Psoas muscle (tissue), 8 donors: Measurements from ENCODE around the gene FAM9C. TPM values are rescaled to one million over a fixed set of nuclear protein-coding genes. Genes with fewer than 3 reads are reported as not detected.

Experiments
- ATAC-seq, 4 donors: fragments of 200-7000 bp; cut with Tn5 transposase; one replicate each; pipeline ENCODE4 v1.9.1; 2020; ENCODE audit warnings: moderate library complexity in 3 of 4, mild to moderate bottlenecking in 2 of 4
- DNase-seq, 2 donors: peaks; one replicate each; pipeline ENCODE4 v3.0.0-alpha.2; 2020
- H3K27ac ChIP-seq: fragments of 200-600 bp; one replicate; pipeline ENCODE4 v1.8.0; 2022
- H3K27me3 ChIP-seq, 3 donors: fragments of 200-600 bp in 1 of 3; one replicate each; pipeline versions ENCODE4 v1.6.1 to v1.8.0; 2013 to 2022; ENCODE audit warnings: low read length in 2 of 3, mild to moderate bottlenecking in 2 of 3, moderate library complexity in 1 of 3; ENCODE audit not compliant: insufficient read depth in 3 of 3
- H3K36me3 ChIP-seq, 2 donors: fragments of 200-600 bp in 1 of 2; one replicate each; pipeline versions ENCODE4 v1.6.1 to v1.8.0; 2013 to 2022; ENCODE audit warnings: low read depth in 1 of 2, mild to moderate bottlenecking in 1 of 2, moderate library complexity in 1 of 2; ENCODE audit not compliant: insufficient read depth in 1 of 2
- H3K4me1 ChIP-seq: fragments of 200-600 bp; one replicate; pipeline ENCODE4 v1.8.0; 2022
- H3K4me3 ChIP-seq: fragments of 200-600 bp; one replicate; pipeline ENCODE4 v1.8.0; 2022; ENCODE audit warnings: mild to moderate bottlenecking
- H3K9me3 ChIP-seq: fragments of 200-600 bp; one replicate; pipeline ENCODE4 v1.8.0; 2022
- WGBS, 3 donors: extraction: QIAGEN DNeasy Blood & Tissue Kit; methylation state at CpG; one replicate each; pipeline versions ENCODE4 v1.1.6 to v1.1.7; 2013; 5-methylcytosine and 5-hydroxymethylcytosine counted together
- intact Hi-C, 2 donors: fragments of 100-400 bp; cut with DNase I; formaldehyde crosslinking; loops; one replicate each; pipeline versions ENCODE4 v1.11.0 to v1.14.2; 2022
- polyA plus RNA-seq, 3 donors: library from polyadenylated mRNA; stranded (reverse); fragments of 200-250 nt; gene quantifications; one replicate each; pipeline ENCODE4 v1.2.3, GENCODE V29; 2013
- total RNA-seq, 4 donors: library from RNA; stranded (reverse); fragmentation: NEBNext Ultra II Directional in 2 of 4; extraction: Animal tissue kit (Norgen Biotek cat#: 25700) in 2 of 4; gene quantifications; one replicate each; pipeline versions ENCODE4 v1.2.1 to v1.2.4, GENCODE V29; 2021 to 2023
- TF ChIP-seq, protein P1 (sequence below): fragments of 200-600 bp; IDR thresholded peaks from one replicate; pipeline ENCODE4 v1.8.0; 2022; ENCODE audit warnings: antibody characterized with exemption
- donor health status: healthy with polysubstance abuse.
- donor health status: DM: no; HTN: no; CAD: no; lungs with moderate emphysema.
- donor health status: Bipolar disorder and iron deficiency.
- donor health status: healthy.
- donor health status: DM: yes; HTN: yes; CAD: no.
- donor health status: DM: no; HTN: no; CAD: no.
- donor health status: DM: no; HTN: no; CAD: no.
- donor health status: DM: yes; HTN: yes; CAD: no.

FAM9C gene
- total and polyA plus RNA-seq, 7 donors = 0.04 TPM; not detected in 6

DNA sequence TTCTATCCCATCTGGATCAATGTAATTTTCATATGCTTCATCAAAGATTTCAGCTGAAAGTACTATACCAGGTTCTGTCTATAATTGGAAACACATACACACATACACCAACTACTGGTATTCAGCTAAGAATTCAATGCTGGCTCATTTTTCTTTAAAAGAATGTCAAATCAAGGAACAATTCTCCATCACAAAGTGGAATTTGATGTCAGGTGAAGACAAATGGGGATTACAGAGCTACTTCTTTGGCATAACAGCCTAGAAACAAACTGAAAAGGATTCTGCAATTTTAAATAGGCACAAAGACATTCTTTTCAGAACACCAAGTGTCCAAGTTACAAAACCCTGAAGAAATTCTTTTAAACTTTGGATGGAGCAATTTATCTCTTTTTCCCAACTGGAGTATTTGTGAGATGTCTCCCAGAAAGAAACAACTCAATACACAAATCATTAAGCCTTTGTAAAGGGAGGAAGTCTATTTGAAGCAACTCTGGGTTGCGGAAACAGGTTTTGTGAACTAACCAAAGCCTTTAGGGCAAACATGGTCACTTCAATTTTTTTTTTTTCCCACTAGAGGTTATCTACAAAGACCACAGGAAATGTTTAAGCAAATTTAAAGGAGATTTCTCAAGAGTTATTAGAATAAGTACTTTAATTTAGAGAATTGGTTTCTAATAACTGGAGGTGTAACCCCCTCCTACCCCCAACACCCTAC is 1.9 kb upstream of the FAM9C start:
- no peaks in the 10 kb centered on the region for H3K27me3 ChIP-seq
- no peak for ATAC-seq
- TF ChIP-seq, protein P1, sequence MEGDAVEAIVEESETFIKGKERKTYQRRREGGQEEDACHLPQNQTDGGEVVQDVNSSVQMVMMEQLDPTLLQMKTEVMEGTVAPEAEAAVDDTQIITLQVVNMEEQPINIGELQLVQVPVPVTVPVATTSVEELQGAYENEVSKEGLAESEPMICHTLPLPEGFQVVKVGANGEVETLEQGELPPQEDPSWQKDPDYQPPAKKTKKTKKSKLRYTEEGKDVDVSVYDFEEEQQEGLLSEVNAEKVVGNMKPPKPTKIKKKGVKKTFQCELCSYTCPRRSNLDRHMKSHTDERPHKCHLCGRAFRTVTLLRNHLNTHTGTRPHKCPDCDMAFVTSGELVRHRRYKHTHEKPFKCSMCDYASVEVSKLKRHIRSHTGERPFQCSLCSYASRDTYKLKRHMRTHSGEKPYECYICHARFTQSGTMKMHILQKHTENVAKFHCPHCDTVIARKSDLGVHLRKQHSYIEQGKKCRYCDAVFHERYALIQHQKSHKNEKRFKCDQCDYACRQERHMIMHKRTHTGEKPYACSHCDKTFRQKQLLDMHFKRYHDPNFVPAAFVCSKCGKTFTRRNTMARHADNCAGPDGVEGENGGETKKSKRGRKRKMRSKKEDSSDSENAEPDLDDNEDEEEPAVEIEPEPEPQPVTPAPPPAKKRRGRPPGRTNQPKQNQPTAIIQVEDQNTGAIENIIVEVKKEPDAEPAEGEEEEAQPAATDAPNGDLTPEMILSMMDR = no peak
- no peak overlapping the region for H3K4me3 ChIP-seq
- no peaks in the 10 kb centered on the region for H3K36me3 ChIP-seq
- H3K4me1 ChIP-seq = no peaks in the 10 kb centered on the region
- intact Hi-C loops = loop anchor here in 1 of 2 donors (10.0 kb wide), 1 partner anchor 429 kb away; no protein-coding TSS in a partner anchor
- H3K27ac ChIP-seq = no peak overlapping the region
- 71 to 91% (median 85%) methylated on average over 1 of the region's 1 CpG for WGBS, 3 donors
- no peak for DNase-seq
- no peaks in the 10 kb centered on the region for H3K9me3 ChIP-seq

DNA sequence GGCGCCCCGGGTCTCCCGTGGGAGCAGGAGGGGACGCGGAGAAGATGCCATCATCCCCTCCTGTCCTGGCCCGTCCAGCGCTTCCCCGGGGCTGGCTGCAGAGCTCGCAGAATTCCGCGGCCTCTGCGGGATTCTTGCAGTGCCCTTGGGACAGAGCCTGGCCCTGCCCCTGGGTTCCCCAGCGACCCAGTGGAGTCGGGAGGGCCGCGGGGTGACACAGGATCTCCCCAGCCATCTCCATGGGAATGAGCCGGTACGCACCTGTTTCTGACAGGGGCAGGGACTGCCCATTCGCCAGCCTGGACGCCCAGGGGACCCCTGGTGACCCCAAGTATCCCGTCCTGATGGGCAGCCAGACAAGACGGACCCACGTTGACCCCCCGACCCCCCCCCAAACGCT is 482 bp downstream of the FAM9C start:
- DNase-seq (no peak), ATAC-seq (no peak)
- Histone ChIP-seq H3K4me3 (no peak overlapping the region), H3K27ac (no peak overlapping the region), H3K9me3 (no peaks in the 10 kb centered on the region), H3K27me3 (no peaks in the 10 kb centered on the region), H3K36me3 (no peaks in the 10 kb centered on the region), H3K4me1 (no peaks in the 10 kb centered on the region)
- TF ChIP-seq, protein P1 = no peak
- 79 to 91% (median 89%) methylated on average over 14 to 25 of the region's 25 CpGs for WGBS, 3 donors
- intact Hi-C loops = loop anchor here in 1 of 2 donors (10.0 kb wide), 1 partner anchor 431 kb away; no protein-coding TSS in a partner anchor

GRCh38 chrX:13043138-13043537 is 1.3 kb downstream of the FAM9C start:
- ATAC-seq (no peak), DNase-seq (no peak)
- Histone ChIP-seq H3K4me1 (no peaks in the 10 kb centered on the region), H3K27ac (no peak overlapping the region), H3K4me3 (no peak overlapping the region), H3K36me3 (no peaks in the 10 kb centered on the region), H3K27me3 (no peaks in the 10 kb centered on the region), H3K9me3 (no peaks in the 10 kb centered on the region)
- intact Hi-C loops = loop anchor here in 1 of 2 donors (10.0 kb wide), 1 partner anchor 432 kb away; no protein-coding TSS in a partner anchor
- WGBS, 3 donors = 59 to 63% (median 62%) methylated on average over 10 of the region's 10 CpGs
- TF ChIP-seq, protein P1 = no peak

- no peaks in the 10 kb centered on the region for H3K27me3 ChIP-seq
- 55 to 84% (median 81%) methylated on average over 3 of the region's 3 CpGs for WGBS, 3 donors
- intact Hi-C loops = no loop called here
Observed at GRCh38 chrX:13036896-13037295, 7.5 kb downstream of the FAM9C start.

More at GRCh38 chrX:13036896-13037295, 7.5 kb downstream of the FAM9C start:
- no peak overlapping the region for H3K27ac ChIP-seq
- H3K36me3 ChIP-seq = no peaks in the 10 kb centered on the region
- no peaks in the 10 kb centered on the region for H3K4me1 ChIP-seq
- DNase-seq (no peak), ATAC-seq (no peak)
- TF ChIP-seq, protein P1 = no peak
- no peaks in the 10 kb centered on the region for H3K9me3 ChIP-seq
- H3K4me3 ChIP-seq = no peak overlapping the region
